ENCODE results near the gene OLFML2A.

The OLFML2A gene

GRCh38 chr9:124752967-124753366, 24.0 kb upstream of the OLFML2A start:
- H3K27me3 Mint-ChIP-seq, result no peaks in the 10 kb centered on the region
- no peaks in the 10 kb centered on the region for H3K9me3 Mint-ChIP-seq
- intact Hi-C loops (cut with micrococcal nuclease), result no loop called here
- no peaks in the 10 kb centered on the region for H3K36me3 Mint-ChIP-seq (ENCODE audit: low read depth)
- no peak overlapping the region for H3K27ac Mint-ChIP-seq
- peaks cover 46% of the 10 kb centered on the region for H3K4me1 Mint-ChIP-seq (ENCODE audit: low read depth)
- H3K4me3 Mint-ChIP-seq, result no peak overlapping the region

GRCh38 chr9:124754289-124754688, 22.6 kb upstream of the OLFML2A start:
- Mint-ChIP-seq H3K4me3 (no peak overlapping the region), H3K36me3 (ENCODE audit: low read depth) (no peaks in the 10 kb centered on the region), H3K27ac (no peak overlapping the region), H3K27me3 (no peaks in the 10 kb centered on the region), H3K9me3 (no peaks in the 10 kb centered on the region), H3K4me1 (ENCODE audit: low read depth) (peaks cover 59% of the 10 kb centered on the region)
- intact Hi-C loops (cut with micrococcal nuclease), result loop anchor here (2.0 kb wide), 1 partner anchor 41 kb away; no protein-coding TSS in a partner anchor

GRCh38 chr9:124755061-124755460, 21.9 kb upstream of the OLFML2A start:
- peak overlapping the region; percentile 53 for H3K27ac Mint-ChIP-seq
- H3K4me1 Mint-ChIP-seq (ENCODE audit: low read depth), result peaks cover 55% of the 10 kb centered on the region
- intact Hi-C loops (cut with micrococcal nuclease), result loop anchor here (2.0 kb wide), 1 partner anchor 42 kb away; no protein-coding TSS in a partner anchor

GRCh38 chr9:124756011-124756410, 20.9 kb upstream of the OLFML2A start:
- Mint-ChIP-seq H3K4me3 (no peak overlapping the region), H3K27me3 (no peaks in the 10 kb centered on the region), H3K9me3 (no peaks in the 10 kb centered on the region), H3K36me3 (ENCODE audit: low read depth) (no peaks in the 10 kb centered on the region), H3K4me1 (ENCODE audit: low read depth) (peaks cover 56% of the 10 kb centered on the region), H3K27ac (no peak overlapping the region)
- intact Hi-C loops (cut with micrococcal nuclease), result no loop called here

More at GRCh38 chr9:124755061-124755460, 21.9 kb upstream of the OLFML2A start:
- Mint-ChIP-seq H3K9me3 (no peaks in the 10 kb centered on the region), H3K4me3 (no peak overlapping the region), H3K27me3 (no peaks in the 10 kb centered on the region), H3K36me3 (ENCODE audit: low read depth) (no peaks in the 10 kb centered on the region)

- Mint-ChIP-seq H3K27me3 (no peaks in the 10 kb centered on the region), H3K4me3 (peak overlapping the region; percentile 54), H3K4me1 (ENCODE audit: low read depth) (peaks cover 62% of the 10 kb centered on the region), H3K36me3 (ENCODE audit: low read depth) (no peaks in the 10 kb centered on the region), H3K27ac (peak overlapping the region; percentile 71), H3K9me3 (no peaks in the 10 kb centered on the region)
- intact Hi-C loops (cut with micrococcal nuclease), result no loop called here
These were observed 19.3 kb upstream of the OLFML2A start for GRCh38 chr9:124757616-124758015.

GRCh38 chr9:124758061-124758460, 18.9 kb upstream of the OLFML2A start:
- no peaks in the 10 kb centered on the region for H3K9me3 Mint-ChIP-seq
- peaks cover 59% of the 10 kb centered on the region for H3K4me1 Mint-ChIP-seq (ENCODE audit: low read depth)
- no peaks in the 10 kb centered on the region for H3K27me3 Mint-ChIP-seq
- H3K27ac Mint-ChIP-seq, result peak overlapping the region; percentile 71
- H3K36me3 Mint-ChIP-seq (ENCODE audit: low read depth), result no peaks in the 10 kb centered on the region
- peak overlapping the region; percentile 54 for H3K4me3 Mint-ChIP-seq
- intact Hi-C loops (cut with micrococcal nuclease), result no loop called here

GRCh38 chr9:124758691-124759090, 18.2 kb upstream of the OLFML2A start:
- no peaks in the 10 kb centered on the region for H3K27me3 Mint-ChIP-seq
- no peaks in the 10 kb centered on the region for H3K9me3 Mint-ChIP-seq

GRCh38 chr9:124759327-124759726, 17.6 kb upstream of the OLFML2A start:
- Mint-ChIP-seq H3K27ac (peak overlapping the region; percentile 71), H3K9me3 (no peaks in the 10 kb centered on the region), H3K27me3 (no peaks in the 10 kb centered on the region), H3K36me3 (ENCODE audit: low read depth) (no peaks in the 10 kb centered on the region), H3K4me1 (ENCODE audit: low read depth) (peaks cover 57% of the 10 kb centered on the region), H3K4me3 (no peak overlapping the region)
- intact Hi-C loops (cut with micrococcal nuclease), result no loop called here

More at GRCh38 chr9:124758691-124759090, 18.2 kb upstream of the OLFML2A start:
- H3K4me1 Mint-ChIP-seq (ENCODE audit: low read depth), result peaks cover 59% of the 10 kb centered on the region
- intact Hi-C loops (cut with micrococcal nuclease), result no loop called here
- H3K4me3 Mint-ChIP-seq, result no peak overlapping the region
- H3K36me3 Mint-ChIP-seq (ENCODE audit: low read depth), result no peaks in the 10 kb centered on the region
- peak overlapping the region; percentile 71 for H3K27ac Mint-ChIP-seq

GRCh38 chr9:124760719-124761118, 16.2 kb upstream of the OLFML2A start:
- intact Hi-C loops (cut with micrococcal nuclease), result no loop called here
- H3K4me1 Mint-ChIP-seq (ENCODE audit: low read depth), result peaks cover 45% of the 10 kb centered on the region
- H3K27me3 Mint-ChIP-seq, result no peaks in the 10 kb centered on the region
- no peaks in the 10 kb centered on the region for H3K9me3 Mint-ChIP-seq
- H3K27ac Mint-ChIP-seq, result no peak overlapping the region
- H3K36me3 Mint-ChIP-seq (ENCODE audit: low read depth), result no peaks in the 10 kb centered on the region
- no peak overlapping the region for H3K4me3 Mint-ChIP-seq

GRCh38 chr9:124761196-124761595, 15.7 kb upstream of the OLFML2A start:
- Mint-ChIP-seq H3K9me3 (no peaks in the 10 kb centered on the region), H3K27me3 (no peaks in the 10 kb centered on the region), H3K4me3 (no peak overlapping the region), H3K36me3 (ENCODE audit: low read depth) (no peaks in the 10 kb centered on the region), H3K4me1 (ENCODE audit: low read depth) (peaks cover 45% of the 10 kb centered on the region), H3K27ac (no peak overlapping the region)
- intact Hi-C loops (cut with micrococcal nuclease), result no loop called here

- Mint-ChIP-seq H3K4me1 (ENCODE audit: low read depth) (peaks cover 44% of the 10 kb centered on the region), H3K36me3 (ENCODE audit: low read depth) (no peaks in the 10 kb centered on the region), H3K9me3 (no peaks in the 10 kb centered on the region), H3K27ac (no peak overlapping the region), H3K4me3 (no peak overlapping the region), H3K27me3 (no peaks in the 10 kb centered on the region)
- intact Hi-C loops (cut with micrococcal nuclease), result no loop called here
These were observed 15.2 kb upstream of the OLFML2A start for GRCh38 chr9:124761710-124762109.

- Mint-ChIP-seq H3K36me3 (ENCODE audit: low read depth) (no peaks in the 10 kb centered on the region), H3K4me3 (no peak overlapping the region), H3K27ac (no peak overlapping the region), H3K4me1 (ENCODE audit: low read depth) (peaks cover 41% of the 10 kb centered on the region), H3K27me3 (no peaks in the 10 kb centered on the region), H3K9me3 (no peaks in the 10 kb centered on the region)
- intact Hi-C loops (cut with micrococcal nuclease), result no loop called here
These were observed 14.3 kb upstream of the OLFML2A start for GRCh38 chr9:124762633-124763032.

GRCh38 chr9:124764774-124765438, 12.0 kb upstream of the OLFML2A start:
- H3K4me3 Mint-ChIP-seq, result no peak overlapping the region
- peaks cover 41% of the 10 kb centered on the region for H3K4me1 Mint-ChIP-seq (ENCODE audit: low read depth)
- H3K9me3 Mint-ChIP-seq, result no peaks in the 10 kb centered on the region
- intact Hi-C loops (cut with micrococcal nuclease), result loop anchor here (2.0 kb wide), 2 partner anchors 52 to 148 kb away; no protein-coding TSS in a partner anchor
- peaks cover 11% of the 10 kb centered on the region for H3K27me3 Mint-ChIP-seq
- peaks cover 5% of the 10 kb centered on the region for H3K36me3 Mint-ChIP-seq (ENCODE audit: low read depth)
- no peak overlapping the region for H3K27ac Mint-ChIP-seq

GRCh38 chr9:124765439-124765835, 11.5 kb upstream of the OLFML2A start:
- Mint-ChIP-seq H3K27ac (no peak overlapping the region), H3K9me3 (no peaks in the 10 kb centered on the region), H3K36me3 (ENCODE audit: low read depth) (peaks cover 10% of the 10 kb centered on the region), H3K27me3 (peaks cover 16% of the 10 kb centered on the region), H3K4me3 (no peak overlapping the region), H3K4me1 (ENCODE audit: low read depth) (peaks cover 46% of the 10 kb centered on the region)
- intact Hi-C loops (cut with micrococcal nuclease), result loop anchor here (2.0 kb wide), 2 partner anchors 53 to 149 kb away; no protein-coding TSS in a partner anchor

- H3K27me3 Mint-ChIP-seq, result peaks cover 18% of the 10 kb centered on the region
- peaks cover 13% of the 10 kb centered on the region for H3K36me3 Mint-ChIP-seq (ENCODE audit: low read depth)
- peaks cover 39% of the 10 kb centered on the region for H3K4me1 Mint-ChIP-seq (ENCODE audit: low read depth)
- H3K27ac Mint-ChIP-seq, result no peak overlapping the region
- H3K4me3 Mint-ChIP-seq, result no peak overlapping the region
- no peaks in the 10 kb centered on the region for H3K9me3 Mint-ChIP-seq
- intact Hi-C loops (cut with micrococcal nuclease), result no loop called here
These were observed 10.6 kb upstream of the OLFML2A start for GRCh38 chr9:124766326-124766725.

Measured in dendritic cell treated with granulocyte-macrophage colony-stimulating factor and Interleukin-4, amounts not matched to agents 40 ng/mL and 50 ng/mL, for 4 days (primary cell).